ENCODE measurements around the gene FAHD2B.
"Not testable (repeated sequence)": the region's sequence is repeated elsewhere in the genome, so short reads cannot be mapped to it uniquely, and the experiment has no call there.

GRCh38 chr2:97046676-97047075 lies 48.0 kb downstream of the FAHD2B start:
- not testable (repeated sequence) for TF ChIP-seq CTCF (IDR thresholded peaks at IDR 0.05); ZFX (IDR thresholded peaks at IDR 0.05; ENCODE audit: borderline replicate concordance)
